ENCODE data around the gene TLCD3B.
"Not testable (repeated sequence)": the region's sequence is repeated elsewhere in the genome, so short reads cannot be mapped to it uniquely, and the experiment has no call there.

DNA sequence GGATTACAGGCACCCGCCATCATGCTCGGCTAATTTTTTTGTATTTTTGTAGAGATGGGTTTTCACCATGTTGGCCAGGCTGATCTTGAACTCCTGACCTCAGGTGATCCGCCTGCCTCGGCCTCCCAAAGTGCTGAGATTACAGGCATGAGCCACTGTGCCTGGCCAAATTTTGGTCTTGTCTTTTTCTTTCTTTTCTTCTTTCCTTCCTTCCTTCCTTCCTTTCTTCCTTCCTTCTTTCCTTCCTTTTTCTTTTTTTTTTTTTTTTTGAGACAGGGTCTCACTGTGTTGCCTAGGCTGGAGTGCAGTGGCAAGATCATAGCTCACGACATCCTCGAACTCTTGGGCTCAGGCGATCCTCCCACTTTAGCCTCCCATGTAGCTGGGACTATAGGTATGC, 15.6 kb downstream of the TLCD3B start:
- not testable (repeated sequence) for TF ChIP-seq CTCF, POLR2A, EP300 (IDR thresholded peaks at IDR 0.05)
